HepG2 (cell line): Measurements from ENCODE around the gene ENHO. TPM values are rescaled to one million over a fixed set of nuclear protein-coding genes. Genes with fewer than 3 reads are reported as not detected.

Experiments used
- ATF6 ChIP-seq: sonication (generic); formaldehyde crosslinking; conservative IDR thresholded peaks from 2 replicates; pipeline ENCODE4 v1.4.0; 2020; ENCODE audit warnings: missing genetic modification reagents
- HDAC2 ChIP-seq: sonication (generic); formaldehyde crosslinking; IDR thresholded peaks from 2 replicates; pipeline ENCODE4 v1.4.0; 2020; ENCODE audit warnings: missing genetic modification reagents
- MLXIP ChIP-seq: sonication (generic); formaldehyde crosslinking; IDR thresholded peaks from 2 replicates; pipeline ENCODE4 v1.9.0; 2021; ENCODE audit warnings: missing genetic modification reagents, borderline replicate concordance
- NFIB ChIP-seq: sonication (generic); formaldehyde crosslinking; IDR thresholded peaks from 2 replicates; pipeline ENCODE4 v1.9.0; 2021; ENCODE audit warnings: missing genetic modification reagents, mild to moderate bottlenecking, borderline replicate concordance
- NFIC ChIP-seq: IDR thresholded peaks from 2 replicates; pipeline ENCODE4 v1.6.1; 2012; ENCODE audit warnings: mild to moderate bottlenecking, low read length, inconsistent platforms
- PBX3 ChIP-seq: sonication (generic); formaldehyde crosslinking; IDR thresholded peaks from 2 replicates; pipeline ENCODE4 v1.8.1; 2023; ENCODE audit warnings: missing genetic modification reagents, inconsistent platforms, borderline replicate concordance
- POLR2A ChIP-seq, 2 experiments: IDR thresholded peaks; 2 replicates each; pipeline ENCODE4 v1.6.1; 2011; ENCODE audit warnings: low read depth in 2 of 2, low read length in 2 of 2, mild to moderate bottlenecking in 1 of 2, moderate library complexity in 1 of 2; ENCODE audit not compliant: insufficient read depth in 1 of 2
- RELA ChIP-seq: sonication (generic); formaldehyde crosslinking; IDR thresholded peaks from 2 replicates; pipeline ENCODE4 v1.4.0; 2020; ENCODE audit warnings: missing genetic modification reagents
- SALL2 ChIP-seq: sonication (generic); formaldehyde crosslinking; IDR thresholded peaks from 2 replicates; pipeline ENCODE4 v1.8.1; 2023; ENCODE audit warnings: mild to moderate bottlenecking, missing genetic modification reagents, inconsistent platforms
- SMC3 ChIP-seq: IDR thresholded peaks from 2 replicates; pipeline ENCODE4 v1.6.1; 2011; ENCODE audit warnings: low read length, improper control_type of control experiment
- USF2 ChIP-seq, 2 experiments: sonication (generic) in 1 of 2; formaldehyde crosslinking in 1 of 2; IDR thresholded peaks; 2 replicates each; pipeline versions ENCODE4 v1.5.1 to v1.6.1; 2011 to 2020; ENCODE audit warnings: borderline replicate concordance in 1 of 2, low read depth in 1 of 2, low read length in 1 of 2, mild to moderate bottlenecking in 1 of 2, missing genetic modification reagents in 1 of 2, moderate library complexity in 1 of 2
- ZFP62 ChIP-seq: sonication (generic); formaldehyde crosslinking; IDR thresholded peaks from 2 replicates; pipeline ENCODE4 v1.4.0; 2020; ENCODE audit warnings: missing genetic modification reagents
- ZKSCAN1 ChIP-seq: fragments of 150-350 bp; IDR thresholded peaks from 2 replicates; pipeline ENCODE4 v1.6.1; 2014; ENCODE audit warnings: low read length
- ZNF10 ChIP-seq: sonication (generic); formaldehyde crosslinking; IDR thresholded peaks from 2 replicates; pipeline ENCODE4 v1.4.0; 2020; ENCODE audit warnings: mild to moderate bottlenecking, low read depth, missing genetic modification reagents, borderline replicate concordance
- ZNF124 ChIP-seq: sonication (generic); formaldehyde crosslinking; IDR thresholded peaks from 2 replicates; pipeline ENCODE4 v1.4.0; 2020; ENCODE audit warnings: missing genetic modification reagents
- ZNF362 ChIP-seq: sonication (generic); formaldehyde crosslinking; IDR thresholded peaks from 2 replicates; pipeline ENCODE4 v1.4.0; 2020; ENCODE audit warnings: missing genetic modification reagents, mild to moderate bottlenecking, borderline replicate concordance
- ZNF710 ChIP-seq: sonication (generic); formaldehyde crosslinking; IDR thresholded peaks from 2 replicates; pipeline ENCODE4 v1.5.0; 2020; ENCODE audit warnings: mild to moderate bottlenecking, missing genetic modification reagents, borderline replicate concordance
- polyA plus RNA-seq, 8 experiments: library from polyadenylated mRNA; depleted of rRNA in 3 of 8; stranded (reverse) in 7 of 8; unstranded in 1 of 8; fragments of >200 nt; fragmentation: Illumina TruSeq in 4 of 8; extraction: Trizol in 4 of 8; gene quantifications; 2 replicates each; pipeline versions ENCODE4 v1.2.1 to v1.2.3, GENCODE V29; 2011 to 2016; ENCODE audit warnings: low read depth in 4 of 8, missing spikeins in 1 of 8, mixed read lengths in 1 of 8; ENCODE audit not compliant: insufficient read depth in 1 of 8
- total RNA-seq, 5 experiments: library from RNA; depleted of rRNA; stranded (reverse); fragments of >200 nt; fragmentation: Illumina TruSeq; extraction: Trizol; gene quantifications; 2 replicates each; pipeline ENCODE4 v1.2.3, GENCODE V29; 2016; ENCODE audit warnings: low read depth in 1 of 5

The ENHO gene
- total and polyA plus RNA-seq, 2 of the 13 experiments (the other 11 are each of a cell fraction or from before 2014, with no cell fraction given): 0.08 to 0.60 TPM

GRCh38 chr9:34522971-34523797, at the start of gene ENHO (continued):
- no peak for TF ChIP-seq MLXIP (CRISPR knock-in tag)
- no peak for TF ChIP-seq ATF6 (CRISPR knock-in tag)
- TF ChIP-seq USF2 (IDR thresholded peaks at IDR 0.05; ENCODE audit: low read depth, low read length): no peak
- no peak for TF ChIP-seq USF2 (CRISPR knock-in tag; IDR thresholded peaks at IDR 0.05; ENCODE audit: borderline replicate concordance)
- TF ChIP-seq ZNF10 (CRISPR knock-in tag): no peak
- TF ChIP-seq ZNF362 (CRISPR knock-in tag): no peak
- no peak for TF ChIP-seq HDAC2 (CRISPR knock-in tag)
- TF ChIP-seq POLR2A (IDR thresholded peaks at IDR 0.05; ENCODE audit: insufficient read depth in 1 of 2, low read depth in 2 of 2, low read length in 2 of 2): no peak
- TF ChIP-seq NFIB (CRISPR knock-in tag): no peak
- TF ChIP-seq ZNF710 (CRISPR knock-in tag): no peak
- TF ChIP-seq ZNF124 (CRISPR knock-in tag): no peak
- TF ChIP-seq RELA (CRISPR knock-in tag): no peak
- no peak for TF ChIP-seq PBX3
- no peak for TF ChIP-seq ZFP62 (CRISPR knock-in tag)
- no peak for TF ChIP-seq SMC3
- TF ChIP-seq SALL2 (CRISPR knock-in tag): no peak; the same call in 1 of the 2 replicates
- no peak for TF ChIP-seq NFIC
- no peak for TF ChIP-seq ZKSCAN1
